ENCODE results near the gene GPANK1. TPM values are rescaled to one million over a fixed set of nuclear protein-coding genes. Genes with fewer than 3 reads are reported as not detected.

Gene GPANK1
- total RNA-seq, 1 donor from 2014 or later = 24.2 TPM

GRCh38 chr6:31632279-31632946 lies 32.4 kb downstream of the GPANK1 start:
- no peak for TF ChIP-seq CTCF (IDR thresholded peaks at IDR 0.05)
- POLR2A ChIA-PET = interaction anchor here (1.4 kb wide), 1 partner anchor 20 kb away, joined by 3 read pairs; the partner anchor contains the start of gene BAG6
- CTCF ChIA-PET = no interaction called here

GRCh38 chr6:31631681-31632278 lies 33.0 kb downstream of the GPANK1 start:
- H3K4me3 Mint-ChIP-seq = no peak overlapping the region
- H3K27me3 Mint-ChIP-seq = no peaks in the 10 kb centered on the region
- H3K4me1 Mint-ChIP-seq = no peaks in the 10 kb centered on the region
- ATAC-seq (ENCODE audit: low read depth) = no peak
- no peaks in the 10 kb centered on the region for H3K9me3 Mint-ChIP-seq
- no peak overlapping the region for H3K27ac Mint-ChIP-seq
- intact Hi-C loops (cut with micrococcal nuclease) = no loop called here
- H3K36me3 Mint-ChIP-seq (ENCODE audit: low read depth) = peaks cover 96% of the 10 kb centered on the region
- no peak for TF ChIP-seq CTCF (IDR thresholded peaks at IDR 0.05)
- ChIA-PET CTCF (no interaction called here), POLR2A (interaction anchor here (1.0 kb wide), 1 partner anchor 10 kb away, joined by 3 read pairs; no protein-coding TSS in a partner anchor)
- no peak for DNase-seq

More at GRCh38 chr6:31632279-31632946, 32.4 kb downstream of the GPANK1 start:
- ATAC-seq (ENCODE audit: low read depth) (no peak), DNase-seq (no peak)
- intact Hi-C loops (cut with micrococcal nuclease) = no loop called here
- no peaks in the 10 kb centered on the region for H3K9me3 Mint-ChIP-seq
- H3K4me1 Mint-ChIP-seq = no peaks in the 10 kb centered on the region
- H3K27me3 Mint-ChIP-seq = no peaks in the 10 kb centered on the region
- no peak overlapping the region for H3K27ac Mint-ChIP-seq
- no peak overlapping the region for H3K4me3 Mint-ChIP-seq
- H3K36me3 Mint-ChIP-seq (ENCODE audit: low read depth) = peaks cover 98% of the 10 kb centered on the region

- Mint-ChIP-seq H3K4me3 (no peak overlapping the region), H3K27me3 (no peaks in the 10 kb centered on the region), H3K27ac (no peak overlapping the region), H3K4me1 (no peaks in the 10 kb centered on the region), H3K9me3 (no peaks in the 10 kb centered on the region), H3K36me3 (ENCODE audit: low read depth) (peaks cover 96% of the 10 kb centered on the region)
- ChIA-PET CTCF (no interaction called here), POLR2A (interaction anchor here (1.0 kb wide), 1 partner anchor 9 kb away, joined by 3 read pairs; no protein-coding TSS in a partner anchor)
- TF ChIP-seq CTCF (IDR thresholded peaks at IDR 0.05) = no peak
- intact Hi-C loops (cut with micrococcal nuclease) = no loop called here
- no peak for DNase-seq
- no peak for ATAC-seq (ENCODE audit: low read depth)
These were observed 33.6 kb downstream of the GPANK1 start for GRCh38 chr6:31631209-31631608.

GRCh38 chr6:31630177-31630934 lies 34.4 kb downstream of the GPANK1 start:
- H3K4me3 Mint-ChIP-seq = no peak overlapping the region
- no peaks in the 10 kb centered on the region for H3K27me3 Mint-ChIP-seq
- H3K27ac Mint-ChIP-seq = no peak overlapping the region
- ATAC-seq (ENCODE audit: low read depth) (no peak), DNase-seq (no peak)
- H3K36me3 Mint-ChIP-seq (ENCODE audit: low read depth) = peaks cover 96% of the 10 kb centered on the region
- POLR2A ChIA-PET = no interaction called here
- H3K9me3 Mint-ChIP-seq = no peaks in the 10 kb centered on the region
- intact Hi-C loops (cut with micrococcal nuclease) = no loop called here
- no peak for TF ChIP-seq CTCF (IDR thresholded peaks at IDR 0.05)
- CTCF ChIA-PET = no interaction called here
- no peaks in the 10 kb centered on the region for H3K4me1 Mint-ChIP-seq

GRCh38 chr6:31629014-31629413 lies 35.8 kb downstream of the GPANK1 start:
- POLR2A ChIA-PET = no interaction called here
- Mint-ChIP-seq H3K9me3 (no peaks in the 10 kb centered on the region), H3K27me3 (no peaks in the 10 kb centered on the region), H3K4me3 (no peak overlapping the region), H3K4me1 (no peaks in the 10 kb centered on the region), H3K36me3 (ENCODE audit: low read depth) (peaks cover 96% of the 10 kb centered on the region), H3K27ac (no peak overlapping the region)
- ATAC-seq (ENCODE audit: low read depth) (no peak), DNase-seq (no peak)
- CTCF ChIA-PET = no interaction called here
- intact Hi-C loops (cut with micrococcal nuclease) = no loop called here
- TF ChIP-seq CTCF (IDR thresholded peaks at IDR 0.05) = no peak
